C4-2B (cell line): Measurements from ENCODE around the gene PDHA2.

Experiments
- CTCF ChIP-seq: fragments of 450-650 bp; conservative IDR thresholded peaks from 2 replicates; pipeline ENCODE4 v1.5.1; 2017; ENCODE audit warnings: mild to moderate bottlenecking
- ZFX ChIP-seq: fragments of 450-650 bp; IDR thresholded peaks from 2 replicates; pipeline ENCODE4 v1.6.1; 2017

DNA sequence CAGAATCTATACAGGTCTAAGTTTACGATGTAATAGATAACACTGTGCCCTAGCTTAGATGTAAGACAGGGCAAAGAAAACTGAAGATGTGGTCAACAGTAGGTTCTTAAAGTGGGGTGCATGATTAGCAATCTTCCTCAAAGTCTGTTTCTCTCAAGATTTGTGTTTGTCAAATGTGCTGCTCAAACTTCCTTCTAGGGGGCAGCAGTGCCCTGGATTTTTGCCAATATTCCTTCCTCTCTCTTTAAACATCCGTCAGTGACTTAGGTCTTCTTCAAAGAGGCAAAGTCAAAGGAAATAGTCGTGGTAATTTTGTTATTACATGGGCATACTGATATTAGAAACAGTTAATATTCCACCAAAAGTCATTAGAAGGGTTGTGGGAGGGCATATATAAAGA lies 4.2 kb upstream of the PDHA2 start:
- TF ChIP-seq CTCF: no peak; the same call in 1 of the 2 replicates
- no peak for TF ChIP-seq ZFX
